HG02981 (cell line): Measurements from ENCODE around the gene SYCE1L.

Source experiments
- ATAC-seq: cut with Tn5 transposase; IDR thresholded peaks from one replicate; pipeline ENCODE4 v1.9.1; 2021; ENCODE audit warnings: mild to moderate bottlenecking, moderate library complexity; ENCODE audit not compliant: unreplicated experiment

The SYCE1L gene

GRCh38 chr16:77195411-77195810, 3.8 kb upstream of the SYCE1L start:
- ATAC-seq, result no peak

- ATAC-seq, result no peak
Observed at GRCh38 chr16:77197747-77198146, 1.5 kb upstream of the SYCE1L start.

DNA sequence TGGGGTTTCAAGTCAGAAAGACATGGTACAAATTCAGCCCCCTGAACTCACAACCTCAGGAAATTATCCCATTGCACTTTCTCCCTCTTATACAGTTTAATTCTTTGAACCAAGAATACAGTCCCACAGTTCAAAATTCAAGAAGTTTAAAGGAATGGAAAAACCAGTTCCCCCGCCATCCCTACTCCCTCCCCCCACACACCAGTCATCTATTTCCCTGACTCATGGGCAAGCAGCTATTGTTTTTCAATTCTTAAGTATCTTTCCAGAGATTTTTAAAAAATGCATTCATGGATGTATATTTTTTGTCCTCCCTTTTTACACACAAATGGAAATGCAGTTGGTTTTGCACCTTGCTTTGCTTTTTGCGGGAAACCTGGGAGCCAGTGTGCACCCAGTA, 7.3 kb downstream of the SYCE1L start:
- ATAC-seq, result no peak

DNA sequence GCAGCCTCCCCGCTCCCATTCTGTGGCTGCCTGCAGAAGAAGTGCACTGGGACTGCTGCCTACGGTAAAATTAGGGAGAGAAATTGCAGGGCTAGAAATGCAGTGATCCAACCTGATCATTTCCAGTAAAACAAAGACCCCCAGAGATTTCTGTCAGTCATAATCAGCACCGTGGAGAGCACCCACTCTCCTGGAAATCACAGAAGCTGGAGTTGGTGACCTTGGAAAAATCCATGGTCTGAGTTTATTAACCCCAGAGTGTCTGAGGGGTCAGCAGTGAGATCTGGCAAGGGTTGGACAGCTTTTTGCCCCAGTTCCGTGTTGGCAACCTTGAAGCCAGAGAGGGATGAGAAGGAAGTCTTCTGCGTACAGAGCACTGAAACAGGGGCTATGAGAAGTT, 7.8 kb downstream of the SYCE1L start:
- ATAC-seq, result no peak

DNA sequence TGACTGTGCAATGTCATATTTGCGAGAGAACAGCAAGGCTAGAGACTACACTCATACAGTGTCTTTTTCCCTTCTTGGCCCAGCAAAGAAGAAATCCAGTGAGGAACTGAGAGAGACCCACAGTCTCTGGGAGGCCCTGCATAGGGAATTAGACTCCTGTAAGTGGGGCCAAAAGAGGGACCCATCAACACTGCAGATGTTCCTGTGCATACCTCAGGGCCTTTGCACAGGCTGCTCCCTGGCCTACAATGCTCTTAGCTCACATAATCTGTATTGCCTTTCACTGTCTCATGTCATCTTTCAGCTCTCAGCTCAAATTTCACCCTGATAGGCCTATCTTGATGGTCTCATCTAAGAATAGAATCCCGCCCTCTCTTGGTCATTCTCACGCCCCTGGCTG, 9.2 kb downstream of the SYCE1L start:
- no peak for ATAC-seq

DNA sequence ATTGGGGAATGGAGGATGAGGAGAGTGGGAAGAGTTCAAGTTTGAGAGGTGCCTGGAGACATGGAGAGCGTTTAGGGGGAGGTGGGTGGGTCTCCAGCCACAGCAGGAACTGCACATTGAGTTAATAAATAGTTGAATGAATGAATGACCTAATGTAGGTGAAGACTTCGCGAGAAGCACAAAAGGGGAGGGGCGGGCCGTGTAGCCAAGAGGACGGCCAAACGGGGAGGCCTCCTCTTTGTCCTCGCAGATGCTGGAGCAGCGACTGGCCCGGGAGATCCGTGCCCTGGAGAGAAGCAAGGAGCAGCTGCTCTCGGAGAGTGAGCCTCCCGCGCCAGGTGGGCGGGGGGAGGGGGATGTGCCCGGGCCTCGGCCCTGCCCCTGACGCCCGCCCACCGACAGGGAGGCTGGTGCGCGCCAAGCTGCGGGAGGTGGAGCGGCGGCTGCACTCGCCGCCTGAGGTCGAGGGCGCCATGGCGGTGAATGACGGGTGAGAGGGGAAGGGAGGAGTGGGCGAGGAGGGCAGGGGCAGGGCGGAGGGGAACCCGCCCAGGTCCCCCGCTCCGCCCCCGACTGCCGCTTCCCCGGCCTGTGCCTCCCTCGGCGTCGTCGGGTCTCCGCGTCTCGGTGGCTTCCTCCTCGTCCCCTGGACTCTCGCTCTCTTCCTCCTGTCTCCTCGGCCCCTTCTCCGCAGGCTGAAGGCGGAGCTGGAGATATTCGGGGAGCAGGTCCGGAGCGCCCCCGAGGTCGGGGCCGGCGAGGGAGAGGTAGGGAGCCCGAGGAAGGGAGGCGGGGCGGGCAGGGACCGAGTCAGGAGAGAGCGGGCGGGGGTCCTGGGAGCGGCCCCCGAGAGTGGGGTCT, 12.9 kb downstream of the SYCE1L start:
- peak; percentile 68 for ATAC-seq

- peak; percentile 72 for ATAC-seq
Observed at GRCh38 chr16:77212741-77213541, 13.7 kb downstream of the SYCE1L start.

DNA sequence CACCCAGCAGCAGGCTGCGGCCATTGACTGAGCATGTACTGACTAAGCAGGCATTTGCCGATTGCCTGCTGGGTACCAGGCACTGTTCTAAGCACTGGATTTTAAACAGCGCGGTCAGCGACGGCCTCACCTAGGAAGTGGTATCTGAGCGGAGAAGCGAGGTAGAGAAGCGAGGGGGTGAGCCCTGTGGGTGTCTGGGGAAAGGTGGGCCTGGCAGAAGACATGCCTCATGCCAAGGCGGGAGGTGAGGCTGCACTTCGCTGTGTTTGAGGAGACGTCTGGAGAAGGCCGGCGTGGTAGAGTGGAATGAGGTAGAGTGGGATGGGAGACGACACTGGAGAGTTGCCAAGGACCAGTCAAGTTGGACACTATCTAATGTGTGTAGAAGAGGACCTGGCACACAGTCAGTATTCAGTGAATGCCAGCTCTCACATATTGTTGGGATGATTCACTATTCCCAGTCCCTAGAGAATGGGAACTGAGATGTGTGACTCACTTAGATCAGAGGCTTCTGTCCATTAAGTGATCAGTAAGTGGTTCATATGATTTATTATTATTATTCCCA, 14.4 kb downstream of the SYCE1L start:
- no peak for ATAC-seq

DNA sequence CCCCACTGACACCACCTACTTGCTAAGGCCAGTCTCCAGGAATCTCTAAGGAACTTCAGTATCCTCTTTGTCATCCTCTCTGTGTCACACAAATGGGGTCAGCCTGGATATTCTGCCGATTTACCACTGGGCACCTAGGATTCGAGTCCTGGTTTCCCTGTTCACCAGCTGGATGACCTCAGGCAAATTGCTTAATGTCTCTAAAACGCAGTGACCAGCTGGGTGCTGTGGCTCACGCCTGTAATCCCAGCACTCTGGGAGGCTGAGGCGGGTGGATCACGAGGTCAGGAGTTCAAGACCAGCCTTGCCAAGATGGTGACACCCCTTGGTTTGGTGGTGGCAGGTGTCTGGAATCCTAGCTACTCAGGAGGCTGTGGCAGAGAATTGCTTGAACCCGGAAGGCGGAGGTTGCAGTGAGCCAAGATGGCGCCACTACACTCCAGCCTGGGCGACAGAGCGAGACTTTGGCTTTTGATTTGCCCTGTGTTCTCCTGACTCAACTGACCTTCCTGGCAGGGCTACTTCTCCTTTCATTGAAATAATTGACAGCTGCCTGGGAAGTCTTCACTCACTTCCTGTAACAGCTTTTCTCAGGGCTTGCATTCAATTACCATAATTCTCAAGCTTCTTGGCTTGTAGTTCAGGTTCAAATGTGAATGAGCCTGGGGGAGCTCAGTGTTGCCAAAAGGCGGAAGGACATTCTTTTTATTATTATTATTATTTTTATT, 15.4 kb downstream of the SYCE1L start:
- ATAC-seq, result no peak

DNA sequence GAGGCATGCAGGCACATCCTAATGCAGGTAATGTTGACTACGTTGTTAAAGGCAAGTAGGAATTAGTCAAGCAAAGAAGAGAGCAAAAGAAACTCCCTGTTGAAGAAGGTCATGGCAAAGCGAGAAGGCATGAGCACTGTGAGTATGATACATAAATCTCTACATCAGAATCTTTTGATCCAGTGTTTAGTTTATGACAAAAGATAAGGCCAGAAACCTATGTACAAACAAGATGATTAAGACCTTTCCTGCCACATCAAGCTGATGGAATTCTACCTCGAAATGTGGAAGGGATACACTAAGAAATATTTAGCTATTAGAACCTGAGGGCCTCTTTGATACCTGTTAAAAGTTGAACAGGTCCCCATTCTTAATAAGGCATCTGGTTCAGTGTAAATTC, 20.2 kb downstream of the SYCE1L start:
- no peak for ATAC-seq

DNA sequence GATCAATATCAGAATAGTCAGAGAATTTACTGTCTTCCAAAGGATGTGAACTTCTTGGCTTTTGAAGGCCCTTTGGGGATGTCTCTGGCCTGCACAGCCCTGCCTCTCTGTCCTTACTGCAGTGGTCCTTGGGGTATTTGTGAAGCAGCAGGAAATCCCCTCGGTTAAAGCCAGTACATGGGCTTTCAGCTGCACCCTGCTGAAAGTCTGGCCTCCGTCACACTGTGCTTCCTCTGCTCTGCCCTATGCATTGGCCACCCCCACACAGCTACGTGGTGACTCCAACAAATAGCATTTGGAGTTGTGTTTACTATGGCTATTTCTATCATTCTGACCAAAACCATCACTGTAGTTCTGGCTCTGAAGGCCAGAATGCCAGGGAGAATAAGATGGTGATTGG, 21.2 kb downstream of the SYCE1L start:
- no peak for ATAC-seq

DNA sequence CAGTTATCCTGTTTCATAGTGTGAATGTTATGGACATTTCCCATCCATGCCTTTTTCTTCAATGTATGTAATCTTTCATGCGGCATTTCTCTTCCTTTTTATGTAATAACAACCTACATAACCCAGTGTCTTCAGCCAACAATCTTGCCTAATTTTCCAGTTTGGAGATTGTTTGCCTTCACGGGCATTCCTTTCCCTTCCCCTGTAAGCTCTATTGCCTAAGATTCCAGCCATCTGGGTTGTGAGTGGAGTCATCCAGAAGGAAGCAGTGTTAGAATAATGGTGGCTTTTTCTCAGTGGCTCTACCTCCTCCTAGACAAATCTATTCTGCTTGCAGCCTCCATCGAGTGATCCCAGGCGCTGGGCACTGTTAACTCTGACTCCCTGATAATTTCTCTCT, 22.3 kb downstream of the SYCE1L start:
- ATAC-seq, result no peak

DNA sequence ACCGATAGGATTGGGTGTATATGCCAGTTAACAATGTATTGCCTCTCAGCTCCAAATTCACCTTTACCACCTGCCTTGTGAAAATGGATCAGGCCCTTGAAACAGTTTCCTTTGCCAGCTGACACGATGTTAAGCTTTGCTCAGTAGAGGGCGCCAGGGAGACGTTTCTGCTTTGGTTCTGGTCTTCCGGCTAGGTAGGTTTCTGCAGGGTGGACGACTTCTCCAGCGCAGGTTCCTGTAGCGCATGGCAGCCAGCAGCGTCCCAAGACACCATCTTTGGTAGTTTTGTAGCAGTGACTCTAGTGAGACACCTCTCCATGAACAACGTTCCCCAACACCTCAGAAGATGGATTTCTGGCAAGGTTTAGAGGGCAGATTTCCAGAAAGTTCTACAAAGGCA, 24.0 kb downstream of the SYCE1L start:
- ATAC-seq, result no peak

GRCh38 chr16:77225182-77225581, 26.0 kb downstream of the SYCE1L start:
- ATAC-seq, result no peak

DNA sequence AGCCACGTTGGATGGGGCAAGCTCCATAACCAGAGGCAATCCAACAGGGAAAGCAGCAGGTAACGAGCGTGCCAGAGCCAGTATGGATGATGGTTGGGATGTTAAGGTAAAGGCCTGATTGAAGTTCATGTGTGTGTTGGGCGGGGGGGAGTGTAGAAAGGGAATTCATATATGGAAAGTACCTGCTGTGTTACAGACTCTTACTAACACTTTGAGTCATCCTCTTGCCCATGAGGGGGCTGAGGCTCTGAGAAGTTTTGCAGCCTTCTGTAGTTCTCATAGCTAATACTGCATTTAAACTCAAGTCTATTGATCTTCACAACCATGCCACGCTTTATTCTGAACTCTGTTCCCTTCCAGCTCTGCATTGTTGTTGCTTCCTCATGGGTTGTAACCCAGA, 28.5 kb downstream of the SYCE1L start:
- ATAC-seq, result peak; percentile 88

DNA sequence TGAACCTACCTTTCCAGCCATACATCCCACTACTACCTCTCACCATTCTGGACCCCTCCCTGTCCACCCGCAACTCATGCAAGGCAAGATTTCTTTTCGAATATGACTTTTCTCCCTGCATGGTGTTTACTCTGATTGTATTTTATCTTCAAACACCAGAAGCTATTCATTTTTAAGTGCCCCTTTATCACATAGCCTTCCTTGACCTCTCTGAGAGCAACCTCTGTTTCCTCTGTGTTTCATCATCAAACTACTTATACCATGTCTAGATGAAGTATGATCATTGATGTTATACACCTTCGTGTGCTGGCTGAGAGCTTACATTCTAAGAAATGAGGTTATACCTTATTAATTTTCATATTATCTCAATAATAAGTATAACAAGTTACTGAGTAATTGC, 31.8 kb downstream of the SYCE1L start:
- ATAC-seq, result no peak

GRCh38 chr16:77233799-77234519, 34.8 kb downstream of the SYCE1L start:
- ATAC-seq, result no peak

DNA sequence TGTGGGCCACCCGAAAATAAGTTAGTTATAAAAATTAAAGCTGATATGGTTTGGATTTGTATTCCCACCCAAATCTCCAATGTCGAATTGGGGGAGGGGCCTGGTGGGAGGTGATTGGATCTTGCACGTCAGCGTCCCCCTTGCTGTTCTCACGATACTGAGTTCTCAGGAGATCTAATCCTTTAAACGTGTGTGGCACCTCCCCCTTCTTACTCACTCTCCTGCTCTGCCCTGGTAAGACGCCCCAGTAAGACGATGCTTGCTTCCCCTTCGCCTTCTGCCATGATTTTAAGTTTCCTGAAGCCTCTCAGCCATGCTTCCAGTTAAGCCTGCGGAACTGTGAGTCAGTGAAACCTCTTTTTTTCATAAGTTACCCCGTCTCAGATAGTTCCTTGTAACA, 35.4 kb downstream of the SYCE1L start:
- ATAC-seq, result no peak

DNA sequence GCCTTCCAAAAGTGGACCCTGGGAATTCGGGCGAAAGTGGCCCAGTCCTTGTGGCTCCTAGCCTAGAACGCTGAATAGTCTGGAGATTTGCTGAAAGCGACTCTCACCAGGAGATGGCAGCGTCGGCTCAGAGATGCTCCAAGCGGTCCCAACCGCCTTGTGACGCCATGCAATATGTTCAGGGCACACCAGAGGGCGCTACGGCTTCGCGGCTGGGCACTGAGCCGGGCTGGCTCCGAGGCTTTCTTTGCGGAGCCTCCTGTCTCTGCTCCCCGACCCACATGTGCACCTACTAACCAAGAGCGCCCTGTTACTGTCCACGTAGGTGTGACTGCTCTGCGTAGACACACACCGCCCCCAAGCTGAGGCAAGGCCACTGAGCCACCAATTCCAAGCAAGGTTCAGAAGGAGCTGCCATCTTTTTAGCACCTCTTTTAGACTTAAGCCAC, 36.9 kb downstream of the SYCE1L start:
- ATAC-seq, result peak; percentile 98

DNA sequence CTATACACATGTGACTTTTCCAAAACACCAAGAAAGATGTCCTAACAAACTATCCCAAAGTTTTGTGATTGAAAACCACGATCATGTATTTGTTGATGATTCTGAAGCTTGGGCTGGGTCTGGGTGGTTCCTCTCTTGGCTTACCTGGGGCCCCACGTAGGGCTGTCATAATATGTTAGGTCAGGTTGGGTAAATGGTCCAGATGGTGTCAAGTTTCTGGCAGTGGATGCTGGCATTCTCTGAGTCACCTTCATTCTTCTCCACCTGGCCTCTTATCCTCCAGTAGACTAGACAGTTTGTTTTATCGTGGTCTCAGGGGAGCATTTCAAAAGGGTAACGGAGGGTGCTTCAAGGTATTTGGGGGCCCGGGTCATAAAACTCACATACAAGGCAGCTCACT, 39.4 kb downstream of the SYCE1L start:
- ATAC-seq, result no peak
